Smooth muscle cell (in vitro differentiated cells): ENCODE measurements around the gene SEMA4G. TPM values are rescaled to one million over a fixed set of nuclear protein-coding genes. Genes with fewer than 3 reads are reported as not detected.
"Not testable (repeated sequence)": the region's sequence is repeated elsewhere in the genome, so short reads cannot be mapped to it uniquely, and the experiment has no call there.

ENCODE experiments used
- DNase-seq: peaks from one replicate; lab custom pipeline; 2025; ENCODE audit not compliant: unreplicated experiment; lab: John Stamatoyannopoulos, UW
- H2AFZ ChIP-seq: fragments of 200-600 bp; sonication (generic); 2 replicates; pipeline ENCODE4 v1.6.0; 2016; ENCODE audit warnings: antibody characterized with exemption, low read depth, mild to moderate bottlenecking
- H3F3A ChIP-seq: fragments of 200-600 bp; sonication (generic); 2 replicates; pipeline ENCODE4 v1.6.0; 2017; ENCODE audit warnings: antibody characterized with exemption, low read depth
- H3K27ac ChIP-seq: fragments of 200-600 bp; sonication (generic); 2 replicates; pipeline ENCODE4 v1.5.1; 2016; ENCODE audit warnings: low read depth, mild to moderate bottlenecking
- H3K27me3 ChIP-seq: fragments of 200-600 bp; sonication (generic); 2 replicates; pipeline ENCODE4 v1.6.1; 2016; ENCODE audit warnings: low read depth, mild to moderate bottlenecking
- H3K36me3 ChIP-seq: fragments of 200-600 bp; sonication (generic); 2 replicates; pipeline ENCODE4 v1.5.1; 2016; ENCODE audit warnings: low read depth
- H3K4me1 ChIP-seq: fragments of 200-600 bp; sonication (generic); 2 replicates; pipeline ENCODE4 v1.5.1; 2016; ENCODE audit warnings: low read depth
- H3K4me2 ChIP-seq: fragments of 200-600 bp; sonication (generic); 2 replicates; pipeline ENCODE4 v1.6.0; 2016; ENCODE audit warnings: mild to moderate bottlenecking
- H3K4me3 ChIP-seq: fragments of 200-600 bp; sonication (generic); 2 replicates; pipeline ENCODE4 v1.5.1; 2016; ENCODE audit warnings: mild to moderate bottlenecking
- H3K79me2 ChIP-seq: fragments of 200-600 bp; sonication (generic); 2 replicates; pipeline ENCODE4 v1.6.0; 2016; ENCODE audit warnings: low read depth, mild to moderate bottlenecking
- H3K9ac ChIP-seq: fragments of 200-600 bp; sonication (generic); 2 replicates; pipeline ENCODE4 v1.6.0; 2016; ENCODE audit warnings: low read depth
- H3K9me3 ChIP-seq: fragments of 200-600 bp; sonication (generic); replicated peaks from 2 replicates; pipeline ENCODE4 v1.5.1; 2016; ENCODE audit warnings: low read depth
- H4K20me1 ChIP-seq: fragments of 200-600 bp; sonication (generic); 2 replicates; pipeline ENCODE4 v1.6.0; 2016; ENCODE audit warnings: low read depth
- CTCF ChIP-seq: fragments of 200-600 bp; sonication (generic); IDR thresholded peaks from 2 replicates; pipeline ENCODE4 v1.5.1; 2017; ENCODE audit warnings: borderline replicate concordance, mild to moderate bottlenecking, antibody characterized with exemption; ENCODE audit not compliant: insufficient read depth, poor library complexity, severe bottlenecking
- WGBS: methylation state at CpG from one replicate; pipeline ENCODE4 v1.1.7; 2016; ENCODE audit warnings: low lambda C conversion rate; 5-methylcytosine and 5-hydroxymethylcytosine counted together
- polyA plus RNA-seq: library from polyadenylated mRNA; unstranded; fragments of >200 nt; fragmentation: Nextera tagmentation; extraction: Ambion mirVana; gene quantifications from 2 replicates; pipeline ENCODE4 v1.2.1, GENCODE V29; 2016
- total RNA-seq: library from RNA; depleted of rRNA; stranded (reverse); fragments of >200 nt; gene quantifications from 2 replicates; pipeline ENCODE4 v1.2.3, GENCODE V29; 2014

SEMA4G gene
- total and polyA plus RNA-seq, 2 experiments from 2014 or later: 4.2 to 7.1 TPM

GRCh38 chr10:100972904-100973535 is 3.7 kb downstream of the SEMA4G start:
- 95% methylated on average over 6 of the region's 6 CpGs for WGBS
- H4K20me1 ChIP-seq: no peaks in the 10 kb centered on the region
- DNase-seq: no peak

GRCh38 chr10:100975397-100975796 is 6.1 kb downstream of the SEMA4G start:
- H3K4me1 ChIP-seq, H3K27me3 ChIP-seq, H3K4me3 ChIP-seq, H3K9me3 ChIP-seq, H3K36me3 ChIP-seq, H2AFZ ChIP-seq, H3F3A ChIP-seq, H3K79me2 ChIP-seq, DNase-seq, H3K9ac ChIP-seq, H4K20me1 ChIP-seq, H3K4me2 ChIP-seq, H3K27ac ChIP-seq: not testable (repeated sequence)
- 90% methylated on average over 8 of the region's 8 CpGs for WGBS

More at GRCh38 chr10:100972904-100973535, 3.7 kb downstream of the SEMA4G start:
- H3K9me3 ChIP-seq: no peaks in the 10 kb centered on the region
- H3K9ac ChIP-seq: no peak overlapping the region
- no peaks in the 10 kb centered on the region for H3K79me2 ChIP-seq
- no peak for TF ChIP-seq CTCF
- H3K4me3 ChIP-seq: no peak overlapping the region
- peaks cover 6% of the 10 kb centered on the region for H3F3A ChIP-seq
- H3K27ac ChIP-seq: no peak overlapping the region
- H3K27me3 ChIP-seq: no peaks in the 10 kb centered on the region
- no peaks in the 10 kb centered on the region for H3K36me3 ChIP-seq
- H3K4me2 ChIP-seq: no peak overlapping the region
- no peak overlapping the region for H2AFZ ChIP-seq
- H3K4me1 ChIP-seq: no peaks in the 10 kb centered on the region

GRCh38 chr10:100976906-100977305 is 7.6 kb downstream of the SEMA4G start:
- no peaks in the 10 kb centered on the region for H3K79me2 ChIP-seq
- WGBS: 73% methylated on average over 3 of the region's 3 CpGs
- H3K4me2 ChIP-seq: no peak overlapping the region
- H4K20me1 ChIP-seq: no peaks in the 10 kb centered on the region
- TF ChIP-seq CTCF: no peak
- DNase-seq: no peak
- no peaks in the 10 kb centered on the region for H3F3A ChIP-seq
- no peak overlapping the region for H3K9ac ChIP-seq
- H3K4me1 ChIP-seq: no peaks in the 10 kb centered on the region
- H3K4me3 ChIP-seq: no peak overlapping the region
- no peak overlapping the region for H2AFZ ChIP-seq
- no peaks in the 10 kb centered on the region for H3K36me3 ChIP-seq
- no peak overlapping the region for H3K27ac ChIP-seq
- H3K27me3 ChIP-seq: no peaks in the 10 kb centered on the region
- H3K9me3 ChIP-seq: no peaks in the 10 kb centered on the region

- H2AFZ ChIP-seq: no peak overlapping the region
- no peaks in the 10 kb centered on the region for H3F3A ChIP-seq
- no peak for DNase-seq
- no peak overlapping the region for H3K27ac ChIP-seq
- no peaks in the 10 kb centered on the region for H3K36me3 ChIP-seq
- no peaks in the 10 kb centered on the region for H3K4me1 ChIP-seq
- H3K9me3 ChIP-seq: no peaks in the 10 kb centered on the region
- H3K4me3 ChIP-seq: no peak overlapping the region
- no peak overlapping the region for H3K9ac ChIP-seq
- H3K27me3 ChIP-seq: no peaks in the 10 kb centered on the region
- H3K4me2 ChIP-seq: no peak overlapping the region
- H4K20me1 ChIP-seq: no peaks in the 10 kb centered on the region
- H3K79me2 ChIP-seq: no peaks in the 10 kb centered on the region
- no peak for TF ChIP-seq CTCF
- WGBS: 97% methylated on average over 6 of the region's 6 CpGs
Observed at GRCh38 chr10:100977436-100977835, 8.1 kb downstream of the SEMA4G start.
